ENCODE results near the gene TP53INP2. TPM values are rescaled to one million over a fixed set of nuclear protein-coding genes. Genes with fewer than 3 reads are reported as not detected.
"Not testable (repeated sequence)": the region's sequence is repeated elsewhere in the genome, so short reads cannot be mapped to it uniquely, and the experiment has no call there.

Gene TP53INP2
- total RNA-seq, 1 experiment from 2014 or later, result 7.1 TPM

- no peak for ATAC-seq
- no peaks in the 10 kb centered on the region for H4K20me1 ChIP-seq (ENCODE audit: insufficient read depth)
- no peak for DNase-seq (ENCODE audit: low read depth, low spot score)
- TF ChIP-seq EZH2 (IDR thresholded peaks at IDR 0.05), result no peak
- no peak for TF ChIP-seq JUND (IDR thresholded peaks at IDR 0.05)
- TF ChIP-seq SRF (IDR thresholded peaks at IDR 0.05; ENCODE audit: low read depth), result no peak
- TF ChIP-seq CBX3 (IDR thresholded peaks at IDR 0.05; ENCODE audit: low read depth), result no peak
- no peak for TF ChIP-seq CTCF (IDR thresholded peaks at IDR 0.05 in 2 of 3, conservative IDR thresholded peaks at IDR 0.05 in 1 of 3; ENCODE audit: borderline replicate concordance in 1 of 3, insufficient read depth in 1 of 3, low read depth in 2 of 3, low read length in 2 of 3)
- TF ChIP-seq YY1 (IDR thresholded peaks at IDR 0.05; ENCODE audit: extremely low read depth, insufficient replicate concordance, low read depth, low read length), result no peak
- no peak for TF ChIP-seq ZBTB33 (IDR thresholded peaks at IDR 0.05; ENCODE audit: extremely low read depth, insufficient replicate concordance, low read length)
- no peak for TF ChIP-seq POLR2A (IDR thresholded peaks at IDR 0.05; ENCODE audit: borderline replicate concordance, extremely low read depth, insufficient read depth, insufficient read length)
- TF ChIP-seq ZFX (IDR thresholded peaks at IDR 0.05), result no peak
- no peak for TF ChIP-seq REST (IDR thresholded peaks at IDR 0.05; ENCODE audit: low read depth)
- TF ChIP-seq SIN3A (IDR thresholded peaks at IDR 0.05; ENCODE audit: low read depth), result no peak
- TF ChIP-seq EGR1 (IDR thresholded peaks at IDR 0.05; ENCODE audit: low read depth), result no peak
- no peak overlapping the region for H3K9ac ChIP-seq (ENCODE audit: low read length)
- no peaks in the 10 kb centered on the region for H3K36me3 ChIP-seq (ENCODE audit: control insufficient read depth in 1 of 2, insufficient read depth in 2 of 2, low read length in 2 of 2)
- H3K4me2 ChIP-seq (ENCODE audit: low read length), result no peak overlapping the region
- CTCF ChIA-PET, result no interaction called here
- 0 out of 4 replicates have a peak, but pooled peaks cover 3 to 6% of the 10 kb centered on the region in 2 experiments for H3K4me1 ChIP-seq (ENCODE audit: control insufficient read depth in 1 of 2, insufficient read depth in 2 of 2, low read length in 2 of 2)
- peaks cover 19% of the 10 kb centered on the region for H3K79me2 ChIP-seq (ENCODE audit: insufficient read depth, low read length)
- no TSS peak for BruUV-seq (replicated peaks)
- no peaks in the 10 kb centered on the region for H3K9me3 ChIP-seq (ENCODE audit: control insufficient read depth in 1 of 2, insufficient read depth in 1 of 2, low read depth in 1 of 2, low read length in 2 of 2)
- RAD21 ChIA-PET (ENCODE audit: low non-redundant PET in 1 of 2, low total read pairs in 2 of 2, uncharacterized antibody in 2 of 2, unreplicated experiment in 2 of 2), result no interaction called here
- no peak overlapping the region for H3K4me3 ChIP-seq (replicated peaks in 1 of 2; ENCODE audit: low read depth in 1 of 2, low read length in 2 of 2)
- H3K9me2 ChIP-seq (ENCODE audit: insufficient read depth), result no peaks in the 10 kb centered on the region
- POLR2A ChIA-PET, result interaction anchor here (0.6 kb wide), 1 partner anchor 20 kb away, joined by 3 read pairs; no protein-coding TSS in a partner anchor
- no peaks in the 10 kb centered on the region for H3K27me3 ChIP-seq (ENCODE audit: insufficient read depth, low read length)
- intact Hi-C loops (cut with micrococcal nuclease), result no loop called here
- H2AFZ ChIP-seq (ENCODE audit: low read depth, low read length, poor library complexity, severe bottlenecking), result no peak overlapping the region
- no peak overlapping the region for H3K27ac ChIP-seq (ENCODE audit: low read depth, low read length)
Observed at GRCh38 chr20:34663213-34663943, 40.8 kb upstream of the TP53INP2 start.

GRCh38 chr20:34664751-34665150 lies 39.4 kb upstream of the TP53INP2 start:
- RAD21 ChIA-PET (ENCODE audit: low non-redundant PET in 1 of 2, low total read pairs in 2 of 2, uncharacterized antibody in 2 of 2, unreplicated experiment in 2 of 2); H3K27me3 ChIP-seq (ENCODE audit: insufficient read depth, low read length); CTCF ChIA-PET; H3K27ac ChIP-seq (ENCODE audit: low read depth, low read length); ATAC-seq; H3K9ac ChIP-seq (ENCODE audit: low read length); H2AFZ ChIP-seq (ENCODE audit: low read depth, low read length, poor library complexity, severe bottlenecking); H3K4me3 ChIP-seq (replicated peaks in 1 of 2; ENCODE audit: low read depth in 1 of 2, low read length in 2 of 2); DNase-seq (ENCODE audit: low read depth, low spot score); H3K9me3 ChIP-seq (ENCODE audit: control insufficient read depth in 1 of 2, insufficient read depth in 1 of 2, low read depth in 1 of 2, low read length in 2 of 2); POLR2A ChIA-PET; H3K9me2 ChIP-seq (ENCODE audit: insufficient read depth); BruUV-seq (replicated peaks); H4K20me1 ChIP-seq (ENCODE audit: insufficient read depth); H3K36me3 ChIP-seq (ENCODE audit: control insufficient read depth in 1 of 2, insufficient read depth in 2 of 2, low read length in 2 of 2); intact Hi-C loops (cut with micrococcal nuclease); H3K4me2 ChIP-seq (ENCODE audit: low read length); H3K4me1 ChIP-seq (ENCODE audit: control insufficient read depth in 1 of 2, insufficient read depth in 2 of 2, low read length in 2 of 2): not testable (repeated sequence)
- H3K79me2 ChIP-seq (ENCODE audit: insufficient read depth, low read length), result peaks cover 24% of the 10 kb centered on the region

Data from HCT116 (cell line).